Caco-2 (cell line): Measurements from ENCODE around the gene RPL7A. TPM values are rescaled to one million over a fixed set of nuclear protein-coding genes. Genes with fewer than 3 reads are reported as not detected.
"Not testable (repeated sequence)": the region's sequence is repeated elsewhere in the genome, so short reads cannot be mapped to it uniquely, and the experiment has no call there.

Source experiments
- BruUV-seq: library from RNA; stranded (reverse); fragments of 400-500 nt; replicated peaks from 2 replicates; lab custom pipeline; 2021; lab: Mats Ljungman, UMichigan
- CTCF ChIA-PET: fragments of 300-600 bp; sonication (Branson Sonifier 250); formaldehyde crosslinking; loops from one replicate; lab custom pipeline; 2022; ENCODE audit warnings: antibody characterized with exemption; lab: Charles Lee
- POLR2A ChIA-PET: fragments of 300-600 bp; sonication (Branson Sonifier 250); formaldehyde crosslinking; loops from one replicate; lab custom pipeline; 2022; ENCODE audit warnings: antibody characterized with exemption; lab: Charles Lee
- DNase-seq, 2 experiments: peaks; one replicate each; pipeline versions ENCODE4 v3.0.0 to v3.0.0-alpha.2; 2020 to 2022
- H3K27me3 ChIP-seq: replicated peaks from 2 replicates; pipeline ENCODE4 v1.6.0; 2011; ENCODE audit warnings: low read length; ENCODE audit not compliant: control insufficient read depth, insufficient read depth
- H3K36me3 ChIP-seq: 2 replicates; pipeline ENCODE4 v1.5.1; 2011; ENCODE audit warnings: low read length; ENCODE audit not compliant: control insufficient read depth, insufficient read depth
- H3K4me1 ChIP-seq: fragments of 250-450 bp; sonication (Bioruptor Pico); 2 replicates; pipeline ENCODE4 v1.5.1; 2020; ENCODE audit warnings: mild to moderate bottlenecking
- H3K4me3 ChIP-seq: 2 replicates; pipeline ENCODE4 v1.5.1; 2011; ENCODE audit warnings: low read depth, mild to moderate bottlenecking, control low read depth, low read length
- H3K9me3 ChIP-seq: fragments of 250-450 bp; sonication (Bioruptor Pico); 2 replicates; pipeline ENCODE4 v1.5.1; 2020; ENCODE audit warnings: mild to moderate bottlenecking, moderate library complexity
- H3K27ac Mint-ChIP-seq: one replicate; pipeline ENCODE4 v1.8.0; 2022; ENCODE audit warnings: mixed read lengths; ENCODE audit not compliant: unreplicated experiment
- H3K27me3 Mint-ChIP-seq: one replicate; pipeline ENCODE4 v1.8.0; 2022; ENCODE audit warnings: mixed read lengths; ENCODE audit not compliant: insufficient read depth, unreplicated experiment
- H3K36me3 Mint-ChIP-seq: one replicate; pipeline ENCODE4 v1.8.0; 2022; ENCODE audit warnings: mild to moderate bottlenecking, mixed read lengths; ENCODE audit not compliant: insufficient read depth, unreplicated experiment
- H3K4me1 Mint-ChIP-seq: one replicate; pipeline ENCODE4 v1.8.0; 2022; ENCODE audit warnings: low read depth, mixed read lengths; ENCODE audit not compliant: unreplicated experiment
- H3K4me3 Mint-ChIP-seq: one replicate; pipeline ENCODE4 v1.8.0; 2022; ENCODE audit warnings: mild to moderate bottlenecking, moderate library complexity, mixed read lengths; ENCODE audit not compliant: unreplicated experiment
- H3K9me3 Mint-ChIP-seq: one replicate; pipeline ENCODE4 v1.8.0; 2022; ENCODE audit warnings: mixed read lengths; ENCODE audit not compliant: unreplicated experiment
- CTCF ChIP-seq, 2 experiments: fragments of 200-600 bp in 1 of 2; IDR thresholded peaks; 1 replicate in 1 of 2; 2 replicates in 1 of 2; pipeline versions ENCODE4 v1.5.1 to v1.8.0; 2011 to 2022; ENCODE audit warnings: antibody characterized with exemption in 1 of 2, control low read depth in 1 of 2, inconsistent platforms in 1 of 2, low read depth in 1 of 2, low read length in 1 of 2, mild to moderate bottlenecking in 1 of 2, moderate library complexity in 1 of 2; ENCODE audit not compliant: insufficient read depth in 1 of 2, severe bottlenecking in 1 of 2, unreplicated experiment in 1 of 2
- intact Hi-C: fragments of 100-400 bp; cut with micrococcal nuclease; formaldehyde crosslinking; loops from one replicate; pipeline ENCODE4 v1.10.0; 2022; ENCODE audit not compliant: unreplicated experiment
- total RNA-seq: library from RNA; stranded (reverse); gene quantifications from 2 replicates; pipeline ENCODE4 v1.2.3, GENCODE V29; 2022

Gene RPL7A
- total RNA-seq, 1 experiment from 2014 or later, result 1,995 TPM

GRCh38 chr9:133323211-133323610, 24.8 kb upstream of the RPL7A start:
- Histone ChIP-seq H3K4me1 (no peaks in the 10 kb centered on the region), H3K27me3 (no peaks in the 10 kb centered on the region), H3K4me3 (no peak overlapping the region), H3K9me3 (peaks cover 12% of the 10 kb centered on the region; the same call in 1 of the 2 replicates), H3K36me3 (no peaks in the 10 kb centered on the region)
- no peak overlapping the region for H3K27ac Mint-ChIP-seq
- H3K4me1 Mint-ChIP-seq, result no peaks in the 10 kb centered on the region
- DNase-seq, result no peak
- ChIA-PET CTCF (no interaction called here), POLR2A (no interaction called here)
- H3K9me3 Mint-ChIP-seq, result peaks cover 10% of the 10 kb centered on the region
- H3K4me3 Mint-ChIP-seq, result no peak overlapping the region
- no TSS peak for BruUV-seq
- no peak for TF ChIP-seq CTCF (IDR thresholded peaks at IDR 0.05; ENCODE audit: insufficient read depth in 1 of 2, low read depth in 1 of 2, low read length in 1 of 2, severe bottlenecking in 1 of 2, unreplicated experiment in 1 of 2)
- intact Hi-C loops, result no loop called here
- no peaks in the 10 kb centered on the region for H3K27me3 Mint-ChIP-seq
- peaks cover 4% of the 10 kb centered on the region for H3K36me3 Mint-ChIP-seq

GRCh38 chr9:133323991-133324703, 23.9 kb upstream of the RPL7A start:
- Histone ChIP-seq H3K36me3 (no peaks in the 10 kb centered on the region), H3K27me3 (no peaks in the 10 kb centered on the region), H3K9me3 (peaks cover 12% of the 10 kb centered on the region; the same call in 1 of the 2 replicates), H3K4me3 (no peak overlapping the region), H3K4me1 (no peaks in the 10 kb centered on the region)
- intact Hi-C loops, result no loop called here
- Mint-ChIP-seq H3K4me1 (no peaks in the 10 kb centered on the region), H3K9me3 (peaks cover 10% of the 10 kb centered on the region), H3K27ac (no peak overlapping the region), H3K4me3 (no peak overlapping the region), H3K27me3 (no peaks in the 10 kb centered on the region), H3K36me3 (peaks cover 13% of the 10 kb centered on the region)
- ChIA-PET CTCF (no interaction called here), POLR2A (no interaction called here)
- no peak for TF ChIP-seq CTCF (IDR thresholded peaks at IDR 0.05; ENCODE audit: insufficient read depth in 1 of 2, low read depth in 1 of 2, low read length in 1 of 2, severe bottlenecking in 1 of 2, unreplicated experiment in 1 of 2)
- DNase-seq, result no peak
- BruUV-seq, result no TSS peak

GRCh38 chr9:133327021-133327420, 21.0 kb upstream of the RPL7A start:
- CTCF ChIA-PET, DNase-seq, H3K27ac Mint-ChIP-seq, H3K4me1 ChIP-seq, BruUV-seq, intact Hi-C loops, H3K36me3 ChIP-seq, H3K27me3 Mint-ChIP-seq, H3K4me1 Mint-ChIP-seq, H3K4me3 Mint-ChIP-seq, H3K27me3 ChIP-seq, H3K9me3 Mint-ChIP-seq, H3K4me3 ChIP-seq, POLR2A ChIA-PET: not testable (repeated sequence)
- peaks cover 12% of the 10 kb centered on the region; the same call in 1 of the 2 replicates for H3K9me3 ChIP-seq
- peaks cover 33% of the 10 kb centered on the region for H3K36me3 Mint-ChIP-seq
